HepG2 (cell line): Measurements from ENCODE around the gene ATG13. TPM values are rescaled to one million over a fixed set of nuclear protein-coding genes. Genes with fewer than 3 reads are reported as not detected.

ENCODE experiments used
- ATAC-seq: fragments of 200-7000 bp; cut with Tn5 transposase; 3 replicates; pipeline ENCODE4 v1.9.1; 2020; ENCODE audit warnings: mild to moderate bottlenecking, moderate library complexity
- BruUV-seq: library from RNA; stranded (reverse); fragments of 400-500 nt; replicated peaks from 2 replicates; lab custom pipeline; 2021; lab: Mats Ljungman, UMichigan
- CTCF ChIA-PET: fragments of 300-600 bp; formaldehyde crosslinking; extraction: SDS; loops from one replicate; lab custom pipeline; 2021; ENCODE audit warnings: low total read pairs, inconsistent platforms, low intra/inter-chr PET ratio; lab: Yijun Ruan, JAX
- POLR2A ChIA-PET: fragments of 350-600 bp; sonication (Branson Sonifier 250); formaldehyde crosslinking; loops from one replicate; lab custom pipeline; 2020; ENCODE audit warnings: antibody characterized with exemption, inconsistent platforms; lab: Yijun Ruan, JAX
- DNase-seq: peaks from one replicate; pipeline ENCODE4 v3.0.0-alpha.2; 2015; ENCODE audit warnings: low spot score
- FAIRE-seq: peaks from 3 replicates; lab custom pipeline; 2011; peaks lifted over from hg19 to GRCh38; lab: Jason Lieb, UNC
- H2AFZ ChIP-seq: one replicate; pipeline ENCODE4 v1.6.1; 2011; ENCODE audit warnings: low read length, inconsistent platforms
- H3K27ac ChIP-seq: fragments of 300-600 bp; 3 replicates; pipeline ENCODE4 v1.8.0; 2011; ENCODE audit warnings: mixed run types, mild to moderate bottlenecking, mixed read lengths, low read length, inconsistent platforms; ENCODE audit not compliant: insufficient read depth; ENCODE audit errors: extremely low read length
- H3K27me3 ChIP-seq, 2 experiments: fragments of 200-600 bp in 1 of 2; 2 replicates in 1 of 2; 3 replicates in 1 of 2; pipeline versions ENCODE4 v1.6.0 to v1.8.0; 2011; ENCODE audit warnings: low read length in 2 of 2, mild to moderate bottlenecking in 2 of 2, moderate library complexity in 2 of 2, inconsistent platforms in 1 of 2; ENCODE audit not compliant: insufficient read depth in 2 of 2, control insufficient read depth in 1 of 2
- H3K36me3 ChIP-seq, 2 experiments: fragments of 200-600 bp in 1 of 2; replicated peaks in 1 of 2; 2 replicates in 1 of 2; 3 replicates in 1 of 2; pipeline versions ENCODE4 v1.5.1 to v1.8.0; 2011; ENCODE audit warnings: low read length in 2 of 2, inconsistent platforms in 1 of 2; ENCODE audit not compliant: insufficient read depth in 2 of 2, control insufficient read depth in 1 of 2
- H3K4me1 ChIP-seq: 2 replicates; pipeline ENCODE4 v1.5.1; 2012; ENCODE audit warnings: low read length, inconsistent platforms; ENCODE audit not compliant: insufficient read depth
- H3K4me2 ChIP-seq: 2 replicates; pipeline ENCODE4 v1.6.0; 2011; ENCODE audit warnings: low read depth, low read length, inconsistent platforms
- H3K4me3 ChIP-seq, 3 experiments: fragments of 200-600 bp in 1 of 3; sonication (generic), shearing (Covaris generic) in 1 of 3; replicated peaks in 1 of 3; 2 replicates each; pipeline ENCODE4 v1.5.1; 2011 to 2016; ENCODE audit warnings: low read length in 3 of 3, inconsistent platforms in 2 of 3, low read depth in 2 of 3, mild to moderate bottlenecking in 2 of 3, control low read depth in 1 of 3, mixed read lengths in 1 of 3; ENCODE audit not compliant: insufficient read depth in 1 of 3
- H3K79me2 ChIP-seq: one replicate; pipeline ENCODE4 v1.6.1; 2011; ENCODE audit warnings: low read length, inconsistent platforms; ENCODE audit not compliant: insufficient read depth
- H3K9ac ChIP-seq: 2 replicates; pipeline ENCODE4 v1.6.0; 2011; ENCODE audit warnings: mild to moderate bottlenecking, low read depth, low read length, inconsistent platforms; ENCODE audit not compliant: insufficient read depth
- H3K9me3 ChIP-seq: 2 replicates; pipeline ENCODE4 v1.5.1; 2012; ENCODE audit warnings: mild to moderate bottlenecking, low read length
- H4K20me1 ChIP-seq: 2 replicates; pipeline ENCODE4 v1.6.0; 2011; ENCODE audit warnings: inconsistent platforms, mild to moderate bottlenecking, low read length, moderate library complexity; ENCODE audit not compliant: insufficient read depth
- AGO2 ChIP-seq: fragments of 200-400 bp; formaldehyde crosslinking; optimal IDR thresholded peaks from 2 replicates; pipeline ENCODE3; 2017; ENCODE audit warnings: mild to moderate bottlenecking, low read depth, low read length, moderate library complexity
- HES4 ChIP-seq: sonication (generic); formaldehyde crosslinking; IDR thresholded peaks from 2 replicates; pipeline ENCODE4 v1.9.0; 2021; ENCODE audit warnings: mild to moderate bottlenecking, missing genetic modification reagents, borderline replicate concordance
- HHEX ChIP-seq: IDR thresholded peaks from 2 replicates; pipeline ENCODE4 v1.6.1; 2016; ENCODE audit warnings: control low read depth
- HNRNPL ChIP-seq: fragments of 200-400 bp; formaldehyde crosslinking; IDR thresholded peaks from 2 replicates; pipeline ENCODE4 v1.6.1; 2017; ENCODE audit warnings: mild to moderate bottlenecking, low read depth, low read length
- KDM1A ChIP-seq: IDR thresholded peaks from 2 replicates; pipeline ENCODE4 v1.6.1; 2016; ENCODE audit warnings: missing compliant biosample characterization
- KDM5A ChIP-seq: fragments of 200-600 bp; sonication (generic); IDR thresholded peaks from 2 replicates; pipeline ENCODE4 v1.7.0; 2018; ENCODE audit warnings: antibody characterized with exemption, mild to moderate bottlenecking, low read length, borderline replicate concordance
- NCOA1 ChIP-seq: sonication (generic); formaldehyde crosslinking; IDR thresholded peaks from 2 replicates; pipeline ENCODE4 v1.9.0; 2021; ENCODE audit warnings: missing genetic modification reagents
- NFKB2 ChIP-seq: sonication (generic); formaldehyde crosslinking; IDR thresholded peaks from 2 replicates; pipeline ENCODE4 v1.4.0; 2020; ENCODE audit warnings: missing genetic modification reagents, borderline replicate concordance
- RBFOX2 ChIP-seq: fragments of 200-400 bp; formaldehyde crosslinking; IDR thresholded peaks from 2 replicates; pipeline ENCODE4 v1.6.1; 2017; ENCODE audit warnings: low read depth, mild to moderate bottlenecking, low read length
- THAP11 ChIP-seq: IDR thresholded peaks from 2 replicates; pipeline ENCODE4 v1.6.1; 2016; ENCODE audit warnings: missing biosample characterization, missing genetic modification reagents
- ZC3H13 ChIP-seq: sonication (generic); formaldehyde crosslinking; IDR thresholded peaks from 2 replicates; pipeline ENCODE4 v1.8.1; 2023; ENCODE audit warnings: mild to moderate bottlenecking, missing genetic modification reagents, moderate library complexity
- ZNF562 ChIP-seq: sonication (generic); formaldehyde crosslinking; IDR thresholded peaks from 2 replicates; pipeline ENCODE4 v1.8.0; 2022; ENCODE audit warnings: missing genetic modification reagents, borderline replicate concordance
- ZNF775 ChIP-seq: sonication (generic); formaldehyde crosslinking; IDR thresholded peaks from 2 replicates; pipeline ENCODE4 v1.4.0; 2020; ENCODE audit warnings: missing genetic modification reagents, mild to moderate bottlenecking, moderate library complexity, borderline replicate concordance
- WGBS: methylation state at CpG from one replicate; pipeline ENCODE4 v1.1.6; 2017; ENCODE audit warnings: low lambda C conversion rate; 5-methylcytosine and 5-hydroxymethylcytosine counted together
- in situ Hi-C: cut with HindIII; loops from 2 replicates; pipeline ENCODE4 v1.10.0; 2017; ENCODE audit warnings: low pct_unique_long_range_greater_than_20kb; ENCODE audit not compliant: extremely low pct_ligation_motif_present
- intact Hi-C: fragments of 100-400 bp; cut with micrococcal nuclease; formaldehyde crosslinking; loops from one replicate; pipeline ENCODE4 v1.10.0; 2022; ENCODE audit not compliant: unreplicated experiment
- polyA plus RNA-seq, 8 experiments: library from polyadenylated mRNA; depleted of rRNA in 3 of 8; stranded (reverse) in 7 of 8; unstranded in 1 of 8; fragments of >200 nt; fragmentation: Illumina TruSeq in 4 of 8; extraction: Trizol in 4 of 8; gene quantifications; 2 replicates each; pipeline versions ENCODE4 v1.2.1 to v1.2.3, GENCODE V29; 2011 to 2016; ENCODE audit warnings: low read depth in 4 of 8, missing spikeins in 1 of 8, mixed read lengths in 1 of 8; ENCODE audit not compliant: insufficient read depth in 1 of 8
- total RNA-seq, 5 experiments: library from RNA; depleted of rRNA; stranded (reverse); fragments of >200 nt; fragmentation: Illumina TruSeq; extraction: Trizol; gene quantifications; 2 replicates each; pipeline ENCODE4 v1.2.3, GENCODE V29; 2016; ENCODE audit warnings: low read depth in 1 of 5

ATG13 gene
- total and polyA plus RNA-seq, 2 of the 13 experiments (the other 11 are each of a cell fraction or from before 2014, with no cell fraction given): 55.0 to 77.3 TPM

- TF ChIP-seq ZNF775 (CRISPR knock-in tag) (no peak), NCOA1 (CRISPR knock-in tag) (no peak), ZNF562 (no peak), THAP11 (CRISPR knock-in tag) (no peak), NFKB2 (no peak), KDM5A (peak; percentile 98)
Measured at GRCh38 chr11:46701078-46701654, 83.8 kb downstream of the ATG13 start (continued).

- H3K4me3 ChIP-seq: no peak overlapping the region
- H3K79me2 ChIP-seq: peaks cover 27% of the 10 kb centered on the region
- H3K27me3 ChIP-seq: no peaks in the 10 kb centered on the region; a peak in 1 of 5 replicates
- TF ChIP-seq KDM1A (CRISPR knock-in tag) (no peak), RBFOX2 (peak; percentile 74), HHEX (no peak), HNRNPL (0 out of 2 replicates have a peak, but pooled peaks have one; percentile 56), ZC3H13 (CRISPR knock-in tag) (peak; percentile 82), AGO2 (peak; percentile 40), HES4 (CRISPR knock-in tag) (no peak)
- H2AFZ ChIP-seq: no peak overlapping the region
- H3K9me3 ChIP-seq: no peaks in the 10 kb centered on the region
- CTCF ChIA-PET: no interaction called here
- no peak for ATAC-seq
- POLR2A ChIA-PET: interaction anchor here (11.5 kb wide), 1 partner anchor 13 kb away, joined by 272 read pairs; the partner anchor contains the start of gene F2
- in situ Hi-C loops (no loop called here), intact Hi-C loops (no loop called here)
- H3K4me1 ChIP-seq: peaks cover 30% of the 10 kb centered on the region
- H4K20me1 ChIP-seq: no peaks in the 10 kb centered on the region
- WGBS: 98% methylated on average over 21 of the region's 31 CpGs
- H3K27ac ChIP-seq: no peak overlapping the region
- peaks cover 25 to 46% of the 10 kb centered on the region in 2 experiments for H3K36me3 ChIP-seq
- no peak overlapping the region for H3K9ac ChIP-seq
- no peak for FAIRE-seq
- DNase-seq: no peak
- no TSS peak for BruUV-seq
- H3K4me2 ChIP-seq: no peak overlapping the region
Measured at GRCh38 chr11:46705070-46705688, 87.8 kb downstream of the ATG13 start.
